Measurements from ENCODE around the gene ST6GALNAC4. TPM values are rescaled to one million over a fixed set of nuclear protein-coding genes. Genes with fewer than 3 reads are reported as not detected.

The ST6GALNAC4 gene
- total RNA-seq, 5 donors from 2014 or later (not counting 1 experiment from before 2014, with no cell fraction given): 24.9 to 40.7 (median 35.1) TPM

DNA sequence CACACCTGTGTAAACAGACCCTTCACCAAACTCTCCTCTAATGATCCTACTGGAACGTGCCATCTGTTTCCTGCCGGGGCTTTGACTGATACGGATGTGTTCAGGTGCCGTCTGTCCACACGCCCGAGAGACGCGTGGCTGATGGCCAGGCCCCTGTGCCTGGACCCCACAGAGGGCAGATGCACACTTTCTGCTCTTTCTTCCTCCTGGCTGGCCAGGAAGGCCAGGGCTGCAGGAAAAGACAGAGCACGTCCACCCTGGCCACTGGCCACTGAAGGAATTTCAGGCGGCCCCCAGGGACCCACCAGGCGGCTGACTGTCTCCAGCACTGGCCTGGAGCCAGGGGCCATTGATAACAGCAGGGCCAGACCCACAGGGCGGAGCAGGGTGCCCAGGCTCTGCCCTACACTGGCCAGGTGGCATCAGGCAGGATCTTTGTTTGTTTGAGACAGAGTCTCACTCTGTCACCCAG lies 58.8 kb downstream of the ST6GALNAC4 start:
- H3K4me1 Mint-ChIP-seq: peaks cover 44 to 58% (median 45%) of the 10 kb centered on the region in 3 donors
- no peaks in the 10 kb centered on the region for H3K36me3 ChIP-seq (ENCODE audit: control insufficient read depth in 2 of 2, extremely low read depth in 1 of 2, insufficient read depth in 1 of 2, low read length in 1 of 2)
- no peaks in the 10 kb centered on the region for H3K9me3 Mint-ChIP-seq
- no peak overlapping the region for H3K27ac Mint-ChIP-seq
- POLR2A ChIA-PET: no interaction called here
- no peak overlapping the region for H3K4me3 Mint-ChIP-seq
- CTCF ChIA-PET: no interaction called here
- peaks cover 15 to 73% of the 10 kb centered on the region in 2 experiments for H3K4me1 ChIP-seq (ENCODE audit: control insufficient read depth in 1 of 2, extremely low read depth in 1 of 2, insufficient read depth in 2 of 2, low read length in 2 of 2)
- no peak overlapping the region for H3K27ac ChIP-seq (ENCODE audit: low read length)
- no peak overlapping the region for H3K4me3 ChIP-seq (ENCODE audit: control insufficient read depth in 1 of 2, extremely low read depth in 1 of 2, low read length in 1 of 2)
- 81% methylated on average over 12 of the region's 12 CpGs for WGBS (ENCODE audit: insufficient coverage)
- DNase-seq: no peak
- no peaks in the 10 kb centered on the region for H3K36me3 Mint-ChIP-seq
- no peaks in the 10 kb centered on the region for H3K27me3 ChIP-seq (replicated peaks in 1 of 2; ENCODE audit: control insufficient read depth in 2 of 2, extremely low read depth in 1 of 2, insufficient read depth in 2 of 2, low read length in 1 of 2)
- H3K27me3 Mint-ChIP-seq: no peaks in the 10 kb centered on the region
- no peaks in the 10 kb centered on the region for H3K9me3 ChIP-seq
- ATAC-seq (replicated peaks in 1 of 4): no peak

Other genes with a start within 250 kb of the ST6GALNAC4 start
- gene CFAP157, start 210.1 kb downstream of the ST6GALNAC4 start, total RNA-seq: under 1 TPM in 3 of 5 donors, not detected in 2; 0.13 to 0.44 (median 0.40) TPM
- 10 to 100 TPM in 4 of 5 donors, 1 to 10 TPM in 1; 4.4 to 15.9 (median 12.9) TPM for gene PTRH1, start 201.4 kb downstream of the ST6GALNAC4 start, total RNA-seq
- 10 to 100 TPM in 1 of 5 donors, 1 to 10 TPM in 4; 4.6 to 31.8 (median 6.2) TPM for gene TTC16, start 201.0 kb downstream of the ST6GALNAC4 start, total RNA-seq
- gene TOR2A, start 181.7 kb downstream of the ST6GALNAC4 start, total RNA-seq: 10 to 100 TPM in 3 of 5 donors, 1 to 10 TPM in 2; 7.7 to 18.4 (median 15.5) TPM
- 10 to 100 TPM; 31.6 to 48.7 (median 47.7) TPM for gene SH2D3C, start 138.4 kb downstream of the ST6GALNAC4 start, total RNA-seq
- 100 to 1,000 TPM; 108 to 159 (median 147) TPM for gene CDK9, start 131.0 kb downstream of the ST6GALNAC4 start, total RNA-seq
- gene FPGS, start 114.2 kb downstream of the ST6GALNAC4 start, total RNA-seq: 100 to 1,000 TPM in 3 of 5 donors, 10 to 100 TPM in 2; 78.4 to 151 (median 139) TPM
- gene ENG, start 62.4 kb downstream of the ST6GALNAC4 start, total RNA-seq: 10 to 100 TPM in 1 of 5 donors, 1 to 10 TPM in 4; 6.8 to 16.7 (median 8.8) TPM
- 10 to 100 TPM; 40.5 to 54.9 (median 50.4) TPM for gene AK1, start 39.4 kb downstream of the ST6GALNAC4 start, total RNA-seq
- 100 to 1,000 TPM in 2 of 5 donors, 10 to 100 TPM in 3; 73.0 to 123 (median 86.3) TPM for gene ST6GALNAC6, start 17.4 kb downstream of the ST6GALNAC4 start, total RNA-seq
- gene PIP5KL1, start 13.7 kb upstream of the ST6GALNAC4 start, total RNA-seq: 1 to 10 TPM in 4 of 5 donors, under 1 TPM in 1; 0.99 to 5.6 (median 2.6) TPM
- 10 to 100 TPM; 32.3 to 66.5 (median 60.5) TPM for gene DPM2, start 20.8 kb upstream of the ST6GALNAC4 start, total RNA-seq
- gene EEIG1, start 63.9 kb upstream of the ST6GALNAC4 start, total RNA-seq: 100 to 1,000 TPM; 351 to 746 (median 698) TPM
- 10 to 100 TPM; 11.6 to 14.9 (median 13.8) TPM for gene NAIF1, start 150.3 kb upstream of the ST6GALNAC4 start, total RNA-seq
- gene SLC25A25, start 151.2 kb upstream of the ST6GALNAC4 start, total RNA-seq: 10 to 100 TPM; 11.8 to 21.0 (median 17.3) TPM
- 10 to 100 TPM; 60.2 to 91.7 (median 79.2) TPM for gene PTGES2, start 210.7 kb upstream of the ST6GALNAC4 start, total RNA-seq
- not detected for gene LCN2, start 232.4 kb upstream of the ST6GALNAC4 start, total RNA-seq
- gene BBLN, start 243.2 kb upstream of the ST6GALNAC4 start, total RNA-seq: 10 to 100 TPM; 50.0 to 85.9 (median 81.4) TPM